ENCODE results near the gene TTC7B.

DNA sequence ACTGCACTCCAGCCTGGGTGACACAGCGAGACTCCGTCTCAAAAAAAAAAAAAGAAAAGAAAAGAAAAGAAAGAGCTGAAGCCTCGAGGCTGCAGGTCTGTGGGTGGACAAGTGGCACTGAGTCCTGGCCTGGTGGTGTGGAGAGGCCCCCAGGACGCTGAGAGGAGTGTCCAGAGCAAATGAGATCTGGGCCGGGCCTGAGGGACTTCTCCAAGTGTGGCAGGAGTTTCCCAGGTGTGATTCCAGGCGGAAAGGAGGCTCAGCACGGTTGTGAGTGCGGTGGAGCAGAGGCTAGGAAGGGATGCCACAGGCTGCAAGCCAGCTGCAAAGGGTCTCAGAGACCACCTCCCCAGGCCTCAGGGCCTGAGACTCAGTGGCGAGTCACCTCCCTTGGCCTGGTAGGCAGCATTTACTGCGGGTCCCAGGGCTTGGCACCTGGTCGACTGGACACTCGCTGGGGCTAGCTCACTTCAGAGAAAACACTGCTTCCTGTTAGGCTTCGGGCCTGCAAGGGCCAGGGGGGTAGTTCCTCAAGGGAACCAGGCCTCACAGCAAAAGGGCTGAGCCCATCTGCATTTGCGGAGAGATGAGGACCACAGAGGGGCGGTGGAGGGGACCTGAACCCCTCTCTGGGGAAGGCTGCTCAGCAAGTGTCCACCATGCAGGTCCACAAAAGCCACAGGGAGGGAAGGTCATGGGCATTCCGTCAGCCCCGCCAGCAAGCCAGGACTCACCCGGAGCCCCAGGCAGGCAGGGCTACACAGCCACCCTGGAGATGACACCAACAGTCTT lies 11.7 kb downstream of the TTC7B start:
- TF ChIP-seq, protein P1, sequence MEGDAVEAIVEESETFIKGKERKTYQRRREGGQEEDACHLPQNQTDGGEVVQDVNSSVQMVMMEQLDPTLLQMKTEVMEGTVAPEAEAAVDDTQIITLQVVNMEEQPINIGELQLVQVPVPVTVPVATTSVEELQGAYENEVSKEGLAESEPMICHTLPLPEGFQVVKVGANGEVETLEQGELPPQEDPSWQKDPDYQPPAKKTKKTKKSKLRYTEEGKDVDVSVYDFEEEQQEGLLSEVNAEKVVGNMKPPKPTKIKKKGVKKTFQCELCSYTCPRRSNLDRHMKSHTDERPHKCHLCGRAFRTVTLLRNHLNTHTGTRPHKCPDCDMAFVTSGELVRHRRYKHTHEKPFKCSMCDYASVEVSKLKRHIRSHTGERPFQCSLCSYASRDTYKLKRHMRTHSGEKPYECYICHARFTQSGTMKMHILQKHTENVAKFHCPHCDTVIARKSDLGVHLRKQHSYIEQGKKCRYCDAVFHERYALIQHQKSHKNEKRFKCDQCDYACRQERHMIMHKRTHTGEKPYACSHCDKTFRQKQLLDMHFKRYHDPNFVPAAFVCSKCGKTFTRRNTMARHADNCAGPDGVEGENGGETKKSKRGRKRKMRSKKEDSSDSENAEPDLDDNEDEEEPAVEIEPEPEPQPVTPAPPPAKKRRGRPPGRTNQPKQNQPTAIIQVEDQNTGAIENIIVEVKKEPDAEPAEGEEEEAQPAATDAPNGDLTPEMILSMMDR (conservative IDR thresholded peaks at IDR 0.05) = no peak
- no peak for TF ChIP-seq ZFX (IDR thresholded peaks at IDR 0.05)

Data from C4-2B (cell line).